Measurements from ENCODE around the gene MPP4.

Gene MPP4

DNA sequence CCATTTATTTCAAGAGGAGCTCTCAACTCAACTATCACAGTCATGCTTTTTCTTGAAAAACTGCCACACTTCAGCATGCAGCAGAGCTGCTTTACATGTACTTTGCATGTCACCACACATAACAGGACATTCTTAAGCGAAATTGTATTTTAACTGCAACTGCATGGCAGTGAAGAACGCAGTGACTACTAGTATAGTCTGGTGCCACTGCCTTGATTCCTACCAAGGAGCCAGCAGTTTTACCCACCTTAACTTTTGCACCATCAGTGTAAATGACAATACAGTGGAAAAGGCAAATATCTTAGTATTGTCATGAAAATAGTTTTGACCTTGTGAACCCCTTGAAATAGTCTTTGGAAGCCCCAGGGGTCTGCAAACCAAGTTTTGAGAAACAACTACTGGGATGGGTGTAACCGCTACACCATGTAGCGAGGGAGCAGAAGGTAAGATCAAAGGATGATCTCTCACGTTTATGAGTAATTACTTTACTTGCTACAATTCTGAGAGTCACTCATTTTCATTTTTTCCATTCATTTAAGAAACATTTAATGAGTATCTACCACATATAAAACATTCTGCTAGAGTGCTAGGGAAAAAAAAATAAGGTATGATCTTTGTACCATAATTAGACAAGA is 32.3 kb upstream of the MPP4 start:
- no peak overlapping the region for H3K27ac ChIP-seq
- no peak overlapping the region for H3K4me3 ChIP-seq (ENCODE audit: low read depth, low read length)
- TF ChIP-seq, protein P1, sequence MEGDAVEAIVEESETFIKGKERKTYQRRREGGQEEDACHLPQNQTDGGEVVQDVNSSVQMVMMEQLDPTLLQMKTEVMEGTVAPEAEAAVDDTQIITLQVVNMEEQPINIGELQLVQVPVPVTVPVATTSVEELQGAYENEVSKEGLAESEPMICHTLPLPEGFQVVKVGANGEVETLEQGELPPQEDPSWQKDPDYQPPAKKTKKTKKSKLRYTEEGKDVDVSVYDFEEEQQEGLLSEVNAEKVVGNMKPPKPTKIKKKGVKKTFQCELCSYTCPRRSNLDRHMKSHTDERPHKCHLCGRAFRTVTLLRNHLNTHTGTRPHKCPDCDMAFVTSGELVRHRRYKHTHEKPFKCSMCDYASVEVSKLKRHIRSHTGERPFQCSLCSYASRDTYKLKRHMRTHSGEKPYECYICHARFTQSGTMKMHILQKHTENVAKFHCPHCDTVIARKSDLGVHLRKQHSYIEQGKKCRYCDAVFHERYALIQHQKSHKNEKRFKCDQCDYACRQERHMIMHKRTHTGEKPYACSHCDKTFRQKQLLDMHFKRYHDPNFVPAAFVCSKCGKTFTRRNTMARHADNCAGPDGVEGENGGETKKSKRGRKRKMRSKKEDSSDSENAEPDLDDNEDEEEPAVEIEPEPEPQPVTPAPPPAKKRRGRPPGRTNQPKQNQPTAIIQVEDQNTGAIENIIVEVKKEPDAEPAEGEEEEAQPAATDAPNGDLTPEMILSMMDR (IDR thresholded peaks at IDR 0.05; ENCODE audit: low read depth, low read length), result no peak
- H3K27me3 ChIP-seq (ENCODE audit: insufficient read depth, low read depth, severe bottlenecking), result no peaks in the 10 kb centered on the region
- DNase-seq, result no peak
- H3K36me3 ChIP-seq, result peaks cover 9% of the 10 kb centered on the region
- H3K9me3 ChIP-seq (ENCODE audit: severe bottlenecking), result no peaks in the 10 kb centered on the region

DNA sequence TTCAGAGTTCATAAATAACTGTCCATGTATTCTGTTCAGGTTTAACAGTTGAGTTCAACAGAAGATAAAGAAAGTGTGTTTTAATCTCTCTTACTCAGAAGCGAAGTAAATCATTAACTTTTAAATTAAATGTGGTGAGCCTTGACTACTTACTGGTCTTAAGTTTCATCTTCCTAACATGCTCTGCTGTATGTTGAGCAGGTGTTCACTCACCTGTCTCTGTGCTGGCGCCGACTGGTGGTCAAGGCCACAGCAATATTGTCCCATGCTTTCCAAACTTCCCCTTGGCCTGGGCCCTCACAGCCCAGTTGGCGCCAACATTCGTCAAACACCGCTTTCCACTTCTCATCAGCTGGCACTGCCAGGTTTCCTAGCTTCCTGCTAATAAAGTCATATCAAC is 17.0 kb upstream of the MPP4 start:
- peaks cover 33% of the 10 kb centered on the region for H3K36me3 ChIP-seq
- TF ChIP-seq, protein P1 (IDR thresholded peaks at IDR 0.05; ENCODE audit: low read depth, low read length), result peak; percentile 45
- DNase-seq, result peak; percentile 26

DNA sequence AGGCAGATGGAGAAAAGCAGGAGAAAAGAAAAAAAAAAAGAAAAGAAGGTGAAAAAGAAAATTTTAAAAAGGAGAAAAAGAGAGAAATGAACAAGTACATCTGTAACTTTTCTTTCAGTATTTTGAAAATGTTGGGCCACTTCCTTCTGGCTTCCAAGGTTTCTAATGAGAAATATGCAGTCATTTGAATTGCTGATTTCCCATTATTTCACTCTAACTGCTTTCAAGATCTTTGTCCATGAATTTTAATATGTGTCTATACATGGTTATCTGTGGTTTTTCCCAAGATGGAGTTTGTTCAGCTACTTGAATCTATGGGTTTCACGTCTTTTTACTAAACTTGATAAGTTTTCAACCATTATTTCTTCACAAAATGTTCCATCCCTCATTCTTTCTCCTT is 14.3 kb upstream of the MPP4 start:
- Histone ChIP-seq H3K27me3 (ENCODE audit: insufficient read depth, low read depth, severe bottlenecking) (no peaks in the 10 kb centered on the region), H3K9me3 (ENCODE audit: severe bottlenecking) (no peaks in the 10 kb centered on the region), H3K4me3 (ENCODE audit: low read depth, low read length) (no peak overlapping the region), H3K27ac (no peak overlapping the region), H3K36me3 (peaks cover 22% of the 10 kb centered on the region)
- no peak for DNase-seq
- TF ChIP-seq, protein P1 (IDR thresholded peaks at IDR 0.05; ENCODE audit: low read depth, low read length), result no peak

More for the DNA sequence above, 17.0 kb upstream of the MPP4 start:
- Histone ChIP-seq H3K27ac (no peak overlapping the region), H3K4me3 (ENCODE audit: low read depth, low read length) (no peak overlapping the region), H3K27me3 (ENCODE audit: insufficient read depth, low read depth, severe bottlenecking) (no peaks in the 10 kb centered on the region), H3K9me3 (ENCODE audit: severe bottlenecking) (peaks cover 2% of the 10 kb centered on the region)

DNA sequence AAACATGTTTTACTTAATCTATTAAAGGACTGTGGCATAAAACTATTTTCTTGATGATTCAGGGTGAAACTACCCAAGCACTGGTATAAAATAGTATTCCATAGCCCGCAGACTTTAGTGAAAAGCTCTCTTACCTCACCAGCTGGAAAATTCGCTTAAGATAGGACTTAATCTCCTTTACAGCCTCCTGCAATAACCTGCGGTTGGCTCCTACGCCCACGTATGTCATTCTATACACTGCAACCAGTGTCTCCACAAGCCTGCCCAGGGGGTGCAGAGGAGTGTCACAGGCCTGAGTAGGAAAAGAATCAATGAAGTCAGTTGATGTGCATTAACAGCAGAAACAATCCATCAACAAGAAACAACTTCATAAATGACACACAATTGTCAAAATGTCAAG is 11.3 kb upstream of the MPP4 start:
- Histone ChIP-seq H3K36me3 (peaks cover 14% of the 10 kb centered on the region), H3K4me3 (ENCODE audit: low read depth, low read length) (no peak overlapping the region), H3K27ac (peak overlapping the region; percentile 37), H3K9me3 (ENCODE audit: severe bottlenecking) (no peaks in the 10 kb centered on the region), H3K27me3 (ENCODE audit: insufficient read depth, low read depth, severe bottlenecking) (no peaks in the 10 kb centered on the region)
- peak; percentile 81 for DNase-seq
- TF ChIP-seq, protein P1 (IDR thresholded peaks at IDR 0.05; ENCODE audit: low read depth, low read length), result no peak

DNA sequence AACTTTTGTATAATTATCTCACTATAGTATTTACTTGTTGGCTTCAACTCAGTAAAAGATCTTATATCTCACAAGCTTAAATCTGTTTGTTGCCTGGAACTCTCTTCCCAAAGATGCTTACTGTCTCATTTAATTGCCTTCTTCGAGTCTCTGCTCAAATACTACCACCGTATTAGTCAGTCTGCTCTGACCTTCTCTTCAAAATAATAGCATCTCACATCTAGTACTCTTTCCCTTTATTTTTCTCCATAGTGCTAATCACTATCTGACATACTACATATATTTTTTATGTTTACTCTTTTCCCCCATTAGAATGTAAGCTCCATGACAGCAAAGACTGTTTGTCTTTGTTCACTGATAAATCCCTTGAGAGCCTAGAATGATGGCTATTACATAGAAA is 10.6 kb upstream of the MPP4 start:
- peaks cover 16% of the 10 kb centered on the region for H3K36me3 ChIP-seq
- TF ChIP-seq, protein P1 (IDR thresholded peaks at IDR 0.05; ENCODE audit: low read depth, low read length), result no peak

DNA sequence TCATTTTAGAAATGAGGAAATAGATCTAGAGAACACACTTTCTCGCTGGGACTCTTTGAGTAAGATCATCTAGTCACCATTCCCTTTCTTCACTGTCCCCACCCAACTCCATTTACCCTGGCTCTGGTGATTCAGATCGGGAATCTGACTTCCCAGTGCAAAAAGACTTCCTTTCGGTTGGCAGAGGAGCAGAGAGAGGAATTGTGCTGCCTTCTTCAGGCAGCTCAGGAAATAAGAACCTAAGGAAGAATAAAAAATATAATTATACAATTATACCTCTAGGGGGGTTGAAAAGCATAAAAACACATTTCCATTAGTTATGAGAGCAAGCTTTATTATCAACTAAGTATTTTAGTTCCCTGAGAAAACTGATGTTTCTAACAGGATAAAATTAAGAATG is 9.3 kb upstream of the MPP4 start:
- Histone ChIP-seq H3K9me3 (ENCODE audit: severe bottlenecking) (no peaks in the 10 kb centered on the region), H3K36me3 (peaks cover 24% of the 10 kb centered on the region), H3K27me3 (ENCODE audit: insufficient read depth, low read depth, severe bottlenecking) (no peaks in the 10 kb centered on the region), H3K4me3 (ENCODE audit: low read depth, low read length) (no peak overlapping the region), H3K27ac (no peak overlapping the region)
- DNase-seq, result no peak
- TF ChIP-seq, protein P1 (IDR thresholded peaks at IDR 0.05; ENCODE audit: low read depth, low read length), result no peak

More for the DNA sequence above, 10.6 kb upstream of the MPP4 start:
- Histone ChIP-seq H3K27me3 (ENCODE audit: insufficient read depth, low read depth, severe bottlenecking) (no peaks in the 10 kb centered on the region), H3K27ac (peak overlapping the region; percentile 37), H3K4me3 (ENCODE audit: low read depth, low read length) (no peak overlapping the region), H3K9me3 (ENCODE audit: severe bottlenecking) (no peaks in the 10 kb centered on the region)
- DNase-seq, result no peak
